Measurements from ENCODE around the gene TTBK2.

- TF ChIP-seq, protein P1, sequence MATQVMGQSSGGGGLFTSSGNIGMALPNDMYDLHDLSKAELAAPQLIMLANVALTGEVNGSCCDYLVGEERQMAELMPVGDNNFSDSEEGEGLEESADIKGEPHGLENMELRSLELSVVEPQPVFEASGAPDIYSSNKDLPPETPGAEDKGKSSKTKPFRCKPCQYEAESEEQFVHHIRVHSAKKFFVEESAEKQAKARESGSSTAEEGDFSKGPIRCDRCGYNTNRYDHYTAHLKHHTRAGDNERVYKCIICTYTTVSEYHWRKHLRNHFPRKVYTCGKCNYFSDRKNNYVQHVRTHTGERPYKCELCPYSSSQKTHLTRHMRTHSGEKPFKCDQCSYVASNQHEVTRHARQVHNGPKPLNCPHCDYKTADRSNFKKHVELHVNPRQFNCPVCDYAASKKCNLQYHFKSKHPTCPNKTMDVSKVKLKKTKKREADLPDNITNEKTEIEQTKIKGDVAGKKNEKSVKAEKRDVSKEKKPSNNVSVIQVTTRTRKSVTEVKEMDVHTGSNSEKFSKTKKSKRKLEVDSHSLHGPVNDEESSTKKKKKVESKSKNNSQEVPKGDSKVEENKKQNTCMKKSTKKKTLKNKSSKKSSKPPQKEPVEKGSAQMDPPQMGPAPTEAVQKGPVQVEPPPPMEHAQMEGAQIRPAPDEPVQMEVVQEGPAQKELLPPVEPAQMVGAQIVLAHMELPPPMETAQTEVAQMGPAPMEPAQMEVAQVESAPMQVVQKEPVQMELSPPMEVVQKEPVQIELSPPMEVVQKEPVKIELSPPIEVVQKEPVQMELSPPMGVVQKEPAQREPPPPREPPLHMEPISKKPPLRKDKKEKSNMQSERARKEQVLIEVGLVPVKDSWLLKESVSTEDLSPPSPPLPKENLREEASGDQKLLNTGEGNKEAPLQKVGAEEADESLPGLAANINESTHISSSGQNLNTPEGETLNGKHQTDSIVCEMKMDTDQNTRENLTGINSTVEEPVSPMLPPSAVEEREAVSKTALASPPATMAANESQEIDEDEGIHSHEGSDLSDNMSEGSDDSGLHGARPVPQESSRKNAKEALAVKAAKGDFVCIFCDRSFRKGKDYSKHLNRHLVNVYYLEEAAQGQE (IDR thresholded peaks at IDR 0.05; ENCODE audit: low read depth): no peak
- TF ChIP-seq YY1 (IDR thresholded peaks at IDR 0.05; ENCODE audit: low read depth): no peak
- no peak for TF ChIP-seq CEBPB (IDR thresholded peaks at IDR 0.05)
- no peak for TF ChIP-seq EGR1 (IDR thresholded peaks at IDR 0.05)
- TF ChIP-seq ZBTB7A (IDR thresholded peaks at IDR 0.05; ENCODE audit: low read depth): no peak
- no peak for TF ChIP-seq MAX (IDR thresholded peaks at IDR 0.05)
- TF ChIP-seq FOXM1 (IDR thresholded peaks at IDR 0.05; ENCODE audit: borderline replicate concordance, low read depth): no peak
- TF ChIP-seq NFIC (IDR thresholded peaks at IDR 0.05): no peak
- no peak for TF ChIP-seq RAD21 (IDR thresholded peaks at IDR 0.05; ENCODE audit: low read depth)
- TF ChIP-seq TAF1 (IDR thresholded peaks at IDR 0.05; ENCODE audit: low read depth): no peak
Observed at GRCh38 chr15:42955518-42955917, 34.9 kb upstream of the TTBK2 start.

Measured in Ishikawa (cell line).